ENCODE results near the gene BOLL.
A peak's percentile ranks its signal among the peaks of the same experiment; 100 is the strongest.
"Not testable (repeated sequence)": the region's sequence is repeated elsewhere in the genome, so short reads cannot be mapped to it uniquely, and the experiment has no call there.

Gene BOLL

GRCh38 chr2:197784956-197785941 lies at the start of gene BOLL:
Gene BOLL, minus strand, starts transcription at chr2:197785319. Its CDS starts 3,469 bp downstream, at chr2:197781850.
- no peak for DNase-seq

- not testable (repeated sequence) for DNase-seq
Measured at GRCh38 chr2:197834771-197835170, 49.7 kb upstream of the BOLL start.

GRCh38 chr2:197828464-197829135 lies 43.5 kb upstream of the BOLL start:
- DNase-seq: no peak

- DNase-seq: no peak
Measured at GRCh38 chr2:197827618-197828017, 42.5 kb upstream of the BOLL start.

- no peak for DNase-seq
Measured at GRCh38 chr2:197822333-197822732, 37.2 kb upstream of the BOLL start.

GRCh38 chr2:197821550-197822289 lies 36.6 kb upstream of the BOLL start:
- no peak for DNase-seq

- no peak for DNase-seq
Measured at GRCh38 chr2:197814526-197814925, 29.4 kb upstream of the BOLL start.

GRCh38 chr2:197813093-197813787 lies 28.1 kb upstream of the BOLL start:
- DNase-seq: no peak

GRCh38 chr2:197810491-197810890 lies 25.4 kb upstream of the BOLL start:
- DNase-seq: no peak

- DNase-seq: no peak
Measured at GRCh38 chr2:197810016-197810415, 24.9 kb upstream of the BOLL start.

GRCh38 chr2:197809064-197809463 lies 23.9 kb upstream of the BOLL start:
- no peak for DNase-seq

GRCh38 chr2:197805715-197806633 lies 20.9 kb upstream of the BOLL start:
- DNase-seq: no peak

GRCh38 chr2:197804758-197805714 lies 19.9 kb upstream of the BOLL start:
- DNase-seq: peak; percentile 34

- peak; percentile 88 for DNase-seq
Measured at GRCh38 chr2:197804049-197804757, 19.1 kb upstream of the BOLL start, which contains the start of gene PLCL1. Gene PLCL1, plus strand, starts transcription at chr2:197804593.

- peak; percentile 57 for DNase-seq
Measured at GRCh38 chr2:197803033-197803444, 17.9 kb upstream of the BOLL start.

GRCh38 chr2:197801033-197801432 lies 15.9 kb upstream of the BOLL start:
- DNase-seq: no peak

GRCh38 chr2:197800091-197800490 lies 15.0 kb upstream of the BOLL start:
- DNase-seq: no peak

GRCh38 chr2:197799068-197799467 lies 13.9 kb upstream of the BOLL start:
- no peak for DNase-seq

GRCh38 chr2:197798187-197798586 lies 13.1 kb upstream of the BOLL start:
- DNase-seq: no peak

All from NCI-H345 (cell line).